ENCODE results near the gene CRADD.

Gene CRADD

GRCh38 chr12:93916402-93916801 lies 239.2 kb downstream of the CRADD start (continued):
- TF ChIP-seq SETDB1 (IDR thresholded peaks at IDR 0.05; ENCODE audit: insufficient read length, low read length) (no peak), ZNF677 (tag by site-specific recombination; IDR thresholded peaks at IDR 0.05) (no peak), BCL6B (tag by site-specific recombination; IDR thresholded peaks at IDR 0.05) (no peak), ZNF426 (tag by site-specific recombination; IDR thresholded peaks at IDR 0.05) (no peak), TRIM28 (IDR thresholded peaks at IDR 0.05; ENCODE audit: borderline replicate concordance, low read length) (no peak)

- Histone ChIP-seq H3K4me1 (ENCODE audit: control insufficient read depth, insufficient read depth, low read length) (no peaks in the 10 kb centered on the region), H3K4me3 (ENCODE audit: low read depth, low read length) (no peak overlapping the region), H3K27ac (ENCODE audit: extremely low read depth, low read depth, low read length) (no peak overlapping the region), H3K9me3 (ENCODE audit: control insufficient read depth, insufficient read depth, low read depth, low read length) (no peaks in the 10 kb centered on the region), H3K36me3 (ENCODE audit: control insufficient read depth in 2 of 2, insufficient read depth in 1 of 2, low read length in 2 of 2) (no peaks in the 10 kb centered on the region)
- POLR2A ChIA-PET, result no interaction called here
- TF ChIP-seq ZNF416 (tag by site-specific recombination; IDR thresholded peaks at IDR 0.05) (no peak), ZNF146 (tag by site-specific recombination; IDR thresholded peaks at IDR 0.05) (no peak), GLI2 (tag by site-specific recombination; IDR thresholded peaks at IDR 0.05; ENCODE audit: borderline replicate concordance, low read depth) (no peak), ZNF248 (tag by site-specific recombination; IDR thresholded peaks at IDR 0.05) (no peak), ZNF660 (tag by site-specific recombination; IDR thresholded peaks at IDR 0.05) (no peak)
- CTCF ChIA-PET, result no interaction called here
These were observed 241.1 kb downstream of the CRADD start for GRCh38 chr12:93918262-93918661.

- POLR2A ChIA-PET, result no interaction called here
- CTCF ChIA-PET, result interaction anchor here (0.6 to 0.9 kb wide), 2 partner anchors 416 to 970 kb away, joined by 3 read pairs; no protein-coding TSS in a partner anchor
- Histone ChIP-seq H3K27ac (ENCODE audit: extremely low read depth, low read depth, low read length) (no peak overlapping the region), H3K36me3 (ENCODE audit: control insufficient read depth in 2 of 2, insufficient read depth in 1 of 2, low read length in 2 of 2) (no peaks in the 10 kb centered on the region), H3K4me1 (ENCODE audit: control insufficient read depth, insufficient read depth, low read length) (no peaks in the 10 kb centered on the region), H3K4me3 (ENCODE audit: low read depth, low read length) (no peak overlapping the region), H3K9me3 (ENCODE audit: control insufficient read depth, insufficient read depth, low read depth, low read length) (no peaks in the 10 kb centered on the region)
- no peak for TF ChIP-seq ZBTB1 (tag by site-specific recombination; IDR thresholded peaks at IDR 0.05)
- no peak for TF ChIP-seq ZNF777 (tag by site-specific recombination; IDR thresholded peaks at IDR 0.05; ENCODE audit: borderline replicate concordance)
- TF ChIP-seq ZSCAN18 (tag by site-specific recombination; IDR thresholded peaks at IDR 0.05), result no peak
- TF ChIP-seq ZNF747 (tag by site-specific recombination; IDR thresholded peaks at IDR 0.05), result no peak
- no peak for TF ChIP-seq ZNF530 (tag by site-specific recombination; IDR thresholded peaks at IDR 0.05; ENCODE audit: low read depth)
- no peak for TF ChIP-seq SP2 (tag by site-specific recombination; IDR thresholded peaks at IDR 0.05)
- no peak for TF ChIP-seq TRIM28 (IDR thresholded peaks at IDR 0.05; ENCODE audit: borderline replicate concordance, low read length)
- no peak for TF ChIP-seq INSM2 (tag by site-specific recombination; IDR thresholded peaks at IDR 0.05)
- no peak for TF ChIP-seq REPIN1 (tag by site-specific recombination; IDR thresholded peaks at IDR 0.05; ENCODE audit: low read depth)
- no peak for TF ChIP-seq MZF1 (tag by site-specific recombination; IDR thresholded peaks at IDR 0.05; ENCODE audit: borderline replicate concordance)
- no peak for TF ChIP-seq ZNF623 (tag by site-specific recombination; IDR thresholded peaks at IDR 0.05)
- TF ChIP-seq ZSCAN4 (tag by site-specific recombination; IDR thresholded peaks at IDR 0.05), result no peak
- no peak for TF ChIP-seq ZNF837 (tag by site-specific recombination; IDR thresholded peaks at IDR 0.05)
- no peak for TF ChIP-seq YY2 (tag by site-specific recombination; IDR thresholded peaks at IDR 0.05)
- no peak for TF ChIP-seq ZFP69B (tag by site-specific recombination; IDR thresholded peaks at IDR 0.05)
- TF ChIP-seq ZEB2 (tag by site-specific recombination; IDR thresholded peaks at IDR 0.05), result no peak
- TF ChIP-seq ZNF660 (tag by site-specific recombination; IDR thresholded peaks at IDR 0.05), result no peak
- TF ChIP-seq ZNF184 (tag by site-specific recombination; IDR thresholded peaks at IDR 0.05), result no peak
- no peak for TF ChIP-seq ZFP37 (tag by site-specific recombination; IDR thresholded peaks at IDR 0.05)
These were observed 241.7 kb downstream of the CRADD start for GRCh38 chr12:93918900-93919299.

Measured in HEK293 (cell line).